Central memory CD4-positive, alpha-beta T cell (primary cell): ENCODE results near the gene NANOS1.
A peak's percentile ranks its signal among the peaks of the same experiment; 100 is the strongest.

Experiments used
- DNase-seq: peaks from one replicate; pipeline ENCODE4 v3.0.0; 2022
- total RNA-seq, 3 experiments: gene quantifications; one replicate each; lab custom pipeline; 2026; lab: John Stamatoyannopoulos, UW

Gene NANOS1
- 0.28 to 0.96 (median 0.54) reads per million in 3 experiments for total RNA-seq

- DNase-seq: peak; percentile 9
These were observed at the start of gene NANOS1 for GRCh38 chr10:119029613-119030420. Gene NANOS1 (plus strand): TSS chr10:119029714. CDS start chr10:119029802, 88 bp downstream.

- DNase-seq: no peak
These were observed 49.2 kb upstream of the NANOS1 start for GRCh38 chr10:118980135-118980865.

GRCh38 chr10:118980870-118981269 is 48.6 kb upstream of the NANOS1 start:
- no peak for DNase-seq

- DNase-seq: no peak
These were observed 47.6 kb upstream of the NANOS1 start for GRCh38 chr10:118981946-118982345.

GRCh38 chr10:118982366-118982765 is 47.1 kb upstream of the NANOS1 start:
- DNase-seq: no peak

- no peak for DNase-seq
These were observed 46.3 kb upstream of the NANOS1 start for GRCh38 chr10:118983263-118983662.

GRCh38 chr10:118985576-118985975 is 43.9 kb upstream of the NANOS1 start:
- DNase-seq: no peak

- no peak for DNase-seq
These were observed 42.4 kb upstream of the NANOS1 start for GRCh38 chr10:118986815-118987790.

- no peak for DNase-seq
These were observed 39.2 kb upstream of the NANOS1 start for GRCh38 chr10:118990326-118990725.

- DNase-seq: no peak
These were observed 37.0 kb upstream of the NANOS1 start for GRCh38 chr10:118992496-118992895.

GRCh38 chr10:118993214-118993613 is 36.3 kb upstream of the NANOS1 start:
- DNase-seq: no peak

GRCh38 chr10:118994321-118994720 is 35.2 kb upstream of the NANOS1 start:
- DNase-seq: no peak

- no peak for DNase-seq
These were observed 33.8 kb upstream of the NANOS1 start for GRCh38 chr10:118995739-118996138.

GRCh38 chr10:118997379-118997778 is 32.1 kb upstream of the NANOS1 start:
- no peak for DNase-seq

- DNase-seq: no peak
These were observed 31.3 kb upstream of the NANOS1 start for GRCh38 chr10:118998183-118998582.

GRCh38 chr10:119001717-119002500 is 27.6 kb upstream of the NANOS1 start:
- no peak for DNase-seq

GRCh38 chr10:119003572-119004289 is 25.8 kb upstream of the NANOS1 start:
- DNase-seq: no peak

GRCh38 chr10:119005362-119006043 is 24.0 kb upstream of the NANOS1 start:
- no peak for DNase-seq

GRCh38 chr10:119006451-119007210 is 22.9 kb upstream of the NANOS1 start:
- DNase-seq: no peak

GRCh38 chr10:119007211-119007574 is 22.3 kb upstream of the NANOS1 start:
- no peak for DNase-seq
